GM23338 (cell line): ENCODE data around the gene SPATA20. TPM values are rescaled to one million over a fixed set of nuclear protein-coding genes. Genes with fewer than 3 reads are reported as not detected.

ENCODE experiments used
- ATAC-seq: fragments of 200-7000 bp; cut with Tn5 transposase; 3 replicates; pipeline ENCODE4 v1.9.1; 2020
- DNase-seq: peaks from one replicate; pipeline ENCODE4 v3.0.0-alpha.2; 2015; ENCODE audit warnings: low spot score
- H2AFZ ChIP-seq: fragments of 200-600 bp; sonication (generic); 2 replicates; pipeline ENCODE4 v1.8.0; 2016; ENCODE audit warnings: antibody characterized with exemption, mild to moderate bottlenecking, moderate library complexity
- H3F3A ChIP-seq: fragments of 200-600 bp; sonication (generic); replicated peaks from 2 replicates; pipeline ENCODE4 v1.8.0; 2017; ENCODE audit warnings: antibody characterized with exemption, mixed run types, low read depth
- H3K27ac ChIP-seq: fragments of 200-600 bp; sonication (generic); 2 replicates; pipeline ENCODE4 v1.6.1; 2016; ENCODE audit warnings: low read depth
- H3K27me3 ChIP-seq: fragments of 200-600 bp; sonication (generic); 2 replicates; pipeline ENCODE4 v1.8.0; 2016; ENCODE audit warnings: mild to moderate bottlenecking, mixed run types, moderate library complexity; ENCODE audit not compliant: insufficient read depth
- H3K36me3 ChIP-seq: fragments of 200-600 bp; sonication (generic); 2 replicates; pipeline ENCODE4 v1.8.0; 2016; ENCODE audit warnings: mild to moderate bottlenecking; ENCODE audit not compliant: insufficient read depth
- H3K4me1 ChIP-seq: fragments of 200-600 bp; sonication (generic); 2 replicates; pipeline ENCODE4 v1.8.0; 2016; ENCODE audit warnings: mild to moderate bottlenecking, moderate library complexity; ENCODE audit not compliant: insufficient read depth
- H3K4me2 ChIP-seq: fragments of 200-600 bp; sonication (generic); 2 replicates; pipeline ENCODE4 v1.7.1; 2017; ENCODE audit warnings: mixed run types
- H3K4me3 ChIP-seq: fragments of 200-600 bp; sonication (generic); 2 replicates; pipeline ENCODE4 v1.6.1; 2016; ENCODE audit warnings: mixed run types
- H3K79me2 ChIP-seq: fragments of 200-600 bp; sonication (generic); replicated peaks from 2 replicates; pipeline ENCODE4 v1.8.0; 2017; ENCODE audit warnings: mild to moderate bottlenecking; ENCODE audit not compliant: insufficient read depth
- H3K9me2 ChIP-seq: fragments of 200-600 bp; sonication (generic); 2 replicates; pipeline ENCODE4 v1.8.0; 2017; ENCODE audit not compliant: insufficient read depth
- H4K20me1 ChIP-seq: fragments of 200-600 bp; sonication (generic); replicated peaks from 2 replicates; pipeline ENCODE4 v1.8.0; 2017; ENCODE audit warnings: mild to moderate bottlenecking; ENCODE audit not compliant: insufficient read depth
- H3K27ac Mint-ChIP-seq: 2 replicates; pipeline ENCODE4 v1.8.0; 2020; ENCODE audit warnings: inconsistent platforms, mild to moderate bottlenecking, moderate library complexity, mixed read lengths
- H3K27me3 Mint-ChIP-seq: 3 replicates; pipeline ENCODE4 v1.8.0; 2022; ENCODE audit warnings: low read depth, mild to moderate bottlenecking, moderate library complexity, mixed read lengths, inconsistent platforms; ENCODE audit not compliant: insufficient read depth, poor library complexity
- H3K36me3 Mint-ChIP-seq: 3 replicates; pipeline ENCODE4 v1.8.0; 2021; ENCODE audit warnings: low read depth, mild to moderate bottlenecking, inconsistent platforms, moderate library complexity, mixed read lengths
- H3K4me1 Mint-ChIP-seq: 3 replicates; pipeline ENCODE4 v1.8.0; 2020; ENCODE audit warnings: mild to moderate bottlenecking, inconsistent platforms, mixed read lengths
- H3K4me3 Mint-ChIP-seq: 3 replicates; pipeline ENCODE4 v1.8.0; 2021; ENCODE audit warnings: moderate library complexity, mild to moderate bottlenecking, inconsistent platforms, mixed read lengths
- H3K9me3 Mint-ChIP-seq: 3 replicates; pipeline ENCODE4 v1.8.0; 2020; ENCODE audit warnings: moderate library complexity, mild to moderate bottlenecking, inconsistent platforms, mixed read lengths
- CREB1 ChIP-seq: fragments of 250-450 bp; sonication (Bioruptor Pico); IDR thresholded peaks from 2 replicates; pipeline ENCODE4 v1.5.0; 2020; ENCODE audit warnings: low read depth, mild to moderate bottlenecking, moderate library complexity
- CTCF ChIP-seq, 2 experiments: fragments of 200-600 bp in 1 of 2; sonication (generic) in 1 of 2; conservative IDR thresholded peaks; 2 replicates each; pipeline versions ENCODE4 v1.5.1 to v1.6.1; 2016 to 2017; ENCODE audit warnings: antibody characterized with exemption in 2 of 2, low read depth in 2 of 2, mild to moderate bottlenecking in 2 of 2, moderate library complexity in 1 of 2
- EZH2 ChIP-seq: fragments of 200-600 bp; sonication (generic); IDR thresholded peaks from one replicate; pipeline ENCODE4 v1.8.0; 2017; ENCODE audit warnings: antibody characterized with exemption, mild to moderate bottlenecking, low read depth; ENCODE audit not compliant: unreplicated experiment
- ZNF462 ChIP-seq: fragments of 250-450 bp; sonication (Bioruptor Pico); IDR thresholded peaks from 2 replicates; pipeline ENCODE4 v1.5.0; 2020; ENCODE audit warnings: mild to moderate bottlenecking, moderate library complexity
- polyA plus RNA-seq: library from polyadenylated mRNA; unstranded; fragments of >200 nt; fragmentation: Nextera tagmentation; extraction: Ambion mirVana; gene quantifications from 2 replicates; pipeline ENCODE4 v1.2.1, GENCODE V29; 2016
- total RNA-seq: library from RNA; depleted of rRNA; stranded (reverse); fragments of >200 nt; shearing (Covaris generic); gene quantifications from 2 replicates; pipeline ENCODE4 v1.2.3, GENCODE V29; 2014

SPATA20 gene
- total and polyA plus RNA-seq, 2 experiments from 2014 or later: 13.8 to 32.7 TPM

GRCh38 chr17:50572541-50572940 is 25.6 kb downstream of the SPATA20 start (continued):
- no peak for TF ChIP-seq ZNF462 (CRISPR knock-in tag)

- no peak overlapping the region for H3K27ac Mint-ChIP-seq
- DNase-seq: no peak
- H3K4me3 Mint-ChIP-seq: no peak overlapping the region
- Histone ChIP-seq H3K36me3 (no peaks in the 10 kb centered on the region), H3K4me1 (peaks cover 8% of the 10 kb centered on the region), H3F3A (no peaks in the 10 kb centered on the region), H3K79me2 (no peaks in the 10 kb centered on the region), H3K4me3 (no peak overlapping the region), H2AFZ (no peak overlapping the region), H3K9me2 (no peaks in the 10 kb centered on the region), H3K27ac (no peak overlapping the region), H3K27me3 (no peaks in the 10 kb centered on the region), H3K4me2 (no peak overlapping the region), H4K20me1 (no peaks in the 10 kb centered on the region)
- no peak for ATAC-seq
- H3K9me3 Mint-ChIP-seq: no peaks in the 10 kb centered on the region
- H3K36me3 Mint-ChIP-seq: no peaks in the 10 kb centered on the region; the same call in 2 of the 3 replicates
- peaks cover 10% of the 10 kb centered on the region for H3K27me3 Mint-ChIP-seq
- H3K4me1 Mint-ChIP-seq: peaks cover 31% of the 10 kb centered on the region
- TF ChIP-seq ZNF462 (CRISPR knock-in tag) (no peak), CTCF (conservative IDR thresholded peaks at IDR 0.05; ENCODE audit: low read depth in 2 of 2) (no peak), CREB1 (no peak), EZH2 (no peak)
Measured at GRCh38 chr17:50573866-50574611, 27.1 kb downstream of the SPATA20 start.
